HepG2 (cell line): ENCODE results near the gene ARMC2. TPM values are rescaled to one million over a fixed set of nuclear protein-coding genes. Genes with fewer than 3 reads are reported as not detected.

Experiments used
- ARNTL ChIP-seq: sonication (generic); formaldehyde crosslinking; IDR thresholded peaks from 2 replicates; pipeline ENCODE4 v1.4.0; 2020; ENCODE audit warnings: mild to moderate bottlenecking, missing genetic modification reagents
- BRD4 ChIP-seq: sonication (generic); formaldehyde crosslinking; IDR thresholded peaks from 2 replicates; pipeline ENCODE4 v1.4.0; 2020; ENCODE audit warnings: missing genetic modification reagents
- CEBPB ChIP-seq: IDR thresholded peaks from 2 replicates; pipeline ENCODE4 v1.6.1; 2011; ENCODE audit warnings: low read depth, low read length, improper control_type of control experiment, borderline replicate concordance
- ESRRA ChIP-seq: sonication (generic); formaldehyde crosslinking; IDR thresholded peaks from 2 replicates; pipeline ENCODE4 v1.5.1; 2020; ENCODE audit warnings: mild to moderate bottlenecking, low read depth, missing genetic modification reagents
- FOXC1 ChIP-seq: sonication (generic); formaldehyde crosslinking; IDR thresholded peaks from 2 replicates; pipeline ENCODE4 v1.8.0; 2022; ENCODE audit warnings: mild to moderate bottlenecking, missing genetic modification reagents, borderline replicate concordance
- HOXA5 ChIP-seq: sonication (generic); formaldehyde crosslinking; IDR thresholded peaks from 2 replicates; pipeline ENCODE4 v1.4.0; 2020; ENCODE audit warnings: missing genetic modification reagents
- NR2F1 ChIP-seq, 2 experiments: fragments of 450-650 bp in 1 of 2; formaldehyde crosslinking in 1 of 2; IDR thresholded peaks; 2 replicates each; pipeline versions ENCODE4 v1.5.0 to v1.6.1; 2016 to 2020; ENCODE audit warnings: mild to moderate bottlenecking in 1 of 2, missing compliant biosample characterization in 1 of 2, missing genetic modification reagents in 1 of 2, moderate library complexity in 1 of 2
- PITX1 ChIP-seq: sonication (generic); formaldehyde crosslinking; IDR thresholded peaks from 2 replicates; pipeline ENCODE4 v1.5.1; 2020; ENCODE audit warnings: mild to moderate bottlenecking, missing genetic modification reagents
- RXRB ChIP-seq: IDR thresholded peaks from 2 replicates; pipeline ENCODE4 v1.6.1; 2016; ENCODE audit warnings: borderline replicate concordance, missing genetic modification reagents, missing compliant biosample characterization
- SALL1 ChIP-seq: sonication (generic); formaldehyde crosslinking; IDR thresholded peaks from 2 replicates; pipeline ENCODE4 v1.8.0; 2022; ENCODE audit warnings: mild to moderate bottlenecking, missing genetic modification reagents
- SMAD3 ChIP-seq: sonication (generic); formaldehyde crosslinking; IDR thresholded peaks from 2 replicates; pipeline ENCODE4 v1.4.0; 2020; ENCODE audit warnings: missing genetic modification reagents
- SOX13 ChIP-seq, 3 experiments: fragments of 450-650 bp in 1 of 3; sonication (generic) in 1 of 3; formaldehyde crosslinking in 1 of 3; IDR thresholded peaks in 2 of 3; conservative IDR thresholded peaks in 1 of 3; 2 replicates each; pipeline versions ENCODE4 v1.5.0 to v1.6.1; 2016 to 2020; ENCODE audit warnings: antibody characterized with exemption in 1 of 3, mild to moderate bottlenecking in 1 of 3, missing compliant biosample characterization in 1 of 3, missing genetic modification reagents in 1 of 3, moderate library complexity in 1 of 3
- ZBTB7B ChIP-seq: sonication (generic); formaldehyde crosslinking; IDR thresholded peaks from 2 replicates; pipeline ENCODE4 v1.4.0; 2020; ENCODE audit warnings: missing genetic modification reagents
- ZNF34 ChIP-seq: sonication (generic); formaldehyde crosslinking; IDR thresholded peaks from 2 replicates; pipeline ENCODE4 v1.4.0; 2020; ENCODE audit warnings: mild to moderate bottlenecking, missing genetic modification reagents, borderline replicate concordance
- ZSCAN25 ChIP-seq: sonication (generic); formaldehyde crosslinking; IDR thresholded peaks from 2 replicates; pipeline ENCODE4 v1.8.0; 2022; ENCODE audit warnings: mild to moderate bottlenecking, missing genetic modification reagents
- polyA plus RNA-seq, 8 experiments: library from polyadenylated mRNA; depleted of rRNA in 3 of 8; stranded (reverse) in 7 of 8; unstranded in 1 of 8; fragments of >200 nt; fragmentation: Illumina TruSeq in 4 of 8; extraction: Trizol in 4 of 8; gene quantifications; 2 replicates each; pipeline versions ENCODE4 v1.2.1 to v1.2.3, GENCODE V29; 2011 to 2016; ENCODE audit warnings: low read depth in 4 of 8, missing spikeins in 1 of 8, mixed read lengths in 1 of 8; ENCODE audit not compliant: insufficient read depth in 1 of 8
- total RNA-seq, 5 experiments: library from RNA; depleted of rRNA; stranded (reverse); fragments of >200 nt; fragmentation: Illumina TruSeq; extraction: Trizol; gene quantifications; 2 replicates each; pipeline ENCODE4 v1.2.3, GENCODE V29; 2016; ENCODE audit warnings: low read depth in 1 of 5
- TF ChIP-seq, protein P1 (sequence below), 2 experiments: sonication (generic) in 1 of 2; formaldehyde crosslinking in 1 of 2; IDR thresholded peaks; 2 replicates each; pipeline versions ENCODE4 v1.6.1 to v1.9.0; 2014 to 2022; ENCODE audit warnings: antibody characterized with exemption in 1 of 2, borderline replicate concordance in 1 of 2, inconsistent platforms in 1 of 2, low read depth in 1 of 2, missing genetic modification reagents in 1 of 2
- TF ChIP-seq, protein P2 (sequence below): sonication (generic); formaldehyde crosslinking; IDR thresholded peaks from 2 replicates; pipeline ENCODE4 v1.5.0; 2020; ENCODE audit warnings: missing genetic modification reagents
- TF ChIP-seq, protein P3 (sequence below), 2 experiments: fragments of 450-650 bp in 1 of 2; sonication (generic) in 1 of 2; formaldehyde crosslinking; IDR thresholded peaks; 2 replicates each; pipeline versions ENCODE4 v1.5.0 to v1.8.0; 2020 to 2022; ENCODE audit warnings: mild to moderate bottlenecking in 1 of 2, missing genetic modification reagents in 1 of 2
- TF ChIP-seq, protein P4 (sequence below): sonication (generic); formaldehyde crosslinking; IDR thresholded peaks from 2 replicates; pipeline ENCODE4 v1.9.0; 2021; ENCODE audit warnings: missing genetic modification reagents, mild to moderate bottlenecking, borderline replicate concordance

Gene ARMC2
- total and polyA plus RNA-seq, 2 of the 13 experiments (the other 11 are each of a cell fraction or from before 2014, with no cell fraction given): 1.4 to 3.2 TPM

DNA sequence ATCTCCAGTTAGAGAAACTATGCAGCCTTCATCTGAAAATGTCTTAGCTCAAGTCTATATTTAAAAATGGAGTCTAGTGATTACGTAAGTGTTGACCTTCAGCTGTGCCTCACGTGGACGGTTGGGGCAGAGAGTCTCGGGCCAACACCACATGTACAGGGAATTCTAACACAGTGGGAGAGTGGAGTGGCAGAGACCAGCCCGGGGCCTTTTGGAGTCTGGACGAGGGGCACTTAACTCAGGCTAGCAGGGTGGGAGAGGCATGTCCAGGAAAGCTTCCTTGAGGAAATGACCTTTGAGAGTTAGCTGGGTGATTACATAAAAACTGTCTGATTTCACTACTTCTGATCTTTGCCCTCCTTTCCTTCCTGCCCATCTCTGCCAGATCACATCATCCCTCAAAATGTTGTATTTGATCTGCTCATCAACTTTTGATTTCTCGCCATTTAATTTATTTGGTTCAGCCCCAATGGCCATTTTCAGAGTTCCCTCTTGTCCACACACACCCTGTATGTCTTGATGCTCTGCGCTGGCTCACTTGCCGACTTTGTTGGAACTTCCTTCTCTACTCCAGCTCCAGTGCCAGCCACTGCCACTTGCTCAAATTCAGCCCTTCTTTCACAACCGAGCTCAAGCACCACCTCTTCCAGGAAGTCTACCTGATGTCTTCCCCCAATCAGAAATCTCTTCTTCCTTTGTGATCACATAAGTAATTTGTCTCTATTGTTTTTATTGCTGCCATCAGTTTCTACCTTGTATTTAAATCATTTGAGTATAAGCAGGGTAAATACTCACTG, 2.6 kb downstream of the ARMC2 start (continued):
- TF ChIP-seq BRD4 (CRISPR knock-in tag) (no peak), SALL1 (peak; percentile 56), SOX13 (IDR thresholded peaks at IDR 0.05) (no peak), SOX13 (CRISPR knock-in tag; conservative IDR thresholded peaks at IDR 0.05 in 1 of 2, IDR thresholded peaks at IDR 0.05 in 1 of 2) (peak in 1 of 2 experiments; percentile 19; a peak in 1 of 4 replicates), ZSCAN25 (CRISPR knock-in tag) (no peak), RXRB (CRISPR knock-in tag) (peak; percentile 52; the same call in 1 of the 2 replicates), ZBTB7B (no peak), ESRRA (CRISPR knock-in tag) (0 out of 2 replicates have a peak, but pooled peaks have one; percentile 29), NR2F1 (CRISPR knock-in tag; IDR thresholded peaks at IDR 0.05) (0 out of 4 replicates have a peak, but pooled peaks of 1 of the 2 experiments have one; percentile 27), ZNF34 (CRISPR knock-in tag) (no peak), PITX1 (CRISPR knock-in tag) (no peak), HOXA5 (no peak), CEBPB (peak; percentile 42; the same call in 1 of the 2 replicates), SMAD3 (CRISPR knock-in tag) (0 out of 2 replicates have a peak, but pooled peaks have one; percentile 34), ARNTL (peak; percentile 85), FOXC1 (CRISPR knock-in tag) (no peak)
- TF ChIP-seq, protein P1, sequence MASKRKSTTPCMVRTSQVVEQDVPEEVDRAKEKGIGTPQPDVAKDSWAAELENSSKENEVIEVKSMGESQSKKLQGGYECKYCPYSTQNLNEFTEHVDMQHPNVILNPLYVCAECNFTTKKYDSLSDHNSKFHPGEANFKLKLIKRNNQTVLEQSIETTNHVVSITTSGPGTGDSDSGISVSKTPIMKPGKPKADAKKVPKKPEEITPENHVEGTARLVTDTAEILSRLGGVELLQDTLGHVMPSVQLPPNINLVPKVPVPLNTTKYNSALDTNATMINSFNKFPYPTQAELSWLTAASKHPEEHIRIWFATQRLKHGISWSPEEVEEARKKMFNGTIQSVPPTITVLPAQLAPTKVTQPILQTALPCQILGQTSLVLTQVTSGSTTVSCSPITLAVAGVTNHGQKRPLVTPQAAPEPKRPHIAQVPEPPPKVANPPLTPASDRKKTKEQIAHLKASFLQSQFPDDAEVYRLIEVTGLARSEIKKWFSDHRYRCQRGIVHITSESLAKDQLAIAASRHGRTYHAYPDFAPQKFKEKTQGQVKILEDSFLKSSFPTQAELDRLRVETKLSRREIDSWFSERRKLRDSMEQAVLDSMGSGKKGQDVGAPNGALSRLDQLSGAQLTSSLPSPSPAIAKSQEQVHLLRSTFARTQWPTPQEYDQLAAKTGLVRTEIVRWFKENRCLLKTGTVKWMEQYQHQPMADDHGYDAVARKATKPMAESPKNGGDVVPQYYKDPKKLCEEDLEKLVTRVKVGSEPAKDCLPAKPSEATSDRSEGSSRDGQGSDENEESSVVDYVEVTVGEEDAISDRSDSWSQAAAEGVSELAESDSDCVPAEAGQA (IDR thresholded peaks at IDR 0.05; ENCODE audit: low read depth): peak; percentile 17; the same call in 1 of the 2 replicates
- TF ChIP-seq, protein P1 (CRISPR knock-in tag; IDR thresholded peaks at IDR 0.05; ENCODE audit: borderline replicate concordance): no peak
- TF ChIP-seq, protein P2, sequence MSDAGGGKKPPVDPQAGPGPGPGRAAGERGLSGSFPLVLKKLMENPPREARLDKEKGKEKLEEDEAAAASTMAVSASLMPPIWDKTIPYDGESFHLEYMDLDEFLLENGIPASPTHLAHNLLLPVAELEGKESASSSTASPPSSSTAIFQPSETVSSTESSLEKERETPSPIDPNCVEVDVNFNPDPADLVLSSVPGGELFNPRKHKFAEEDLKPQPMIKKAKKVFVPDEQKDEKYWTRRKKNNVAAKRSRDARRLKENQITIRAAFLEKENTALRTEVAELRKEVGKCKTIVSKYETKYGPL (CRISPR knock-in tag): peak; percentile 68; the same call in 1 of the 2 replicates
- TF ChIP-seq, protein P3, sequence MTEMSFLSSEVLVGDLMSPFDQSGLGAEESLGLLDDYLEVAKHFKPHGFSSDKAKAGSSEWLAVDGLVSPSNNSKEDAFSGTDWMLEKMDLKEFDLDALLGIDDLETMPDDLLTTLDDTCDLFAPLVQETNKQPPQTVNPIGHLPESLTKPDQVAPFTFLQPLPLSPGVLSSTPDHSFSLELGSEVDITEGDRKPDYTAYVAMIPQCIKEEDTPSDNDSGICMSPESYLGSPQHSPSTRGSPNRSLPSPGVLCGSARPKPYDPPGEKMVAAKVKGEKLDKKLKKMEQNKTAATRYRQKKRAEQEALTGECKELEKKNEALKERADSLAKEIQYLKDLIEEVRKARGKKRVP (CRISPR knock-in tag; IDR thresholded peaks at IDR 0.05): 0 out of 4 replicates have a peak, but pooled peaks of 1 of the 2 experiments have one; percentile 12
- TF ChIP-seq, protein P4, sequence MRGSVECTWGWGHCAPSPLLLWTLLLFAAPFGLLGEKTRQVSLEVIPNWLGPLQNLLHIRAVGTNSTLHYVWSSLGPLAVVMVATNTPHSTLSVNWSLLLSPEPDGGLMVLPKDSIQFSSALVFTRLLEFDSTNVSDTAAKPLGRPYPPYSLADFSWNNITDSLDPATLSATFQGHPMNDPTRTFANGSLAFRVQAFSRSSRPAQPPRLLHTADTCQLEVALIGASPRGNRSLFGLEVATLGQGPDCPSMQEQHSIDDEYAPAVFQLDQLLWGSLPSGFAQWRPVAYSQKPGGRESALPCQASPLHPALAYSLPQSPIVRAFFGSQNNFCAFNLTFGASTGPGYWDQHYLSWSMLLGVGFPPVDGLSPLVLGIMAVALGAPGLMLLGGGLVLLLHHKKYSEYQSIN (CRISPR knock-in tag): no peak
